AG10803 (cell line): ENCODE results near the gene CXCL12.

Experiments used
- DNase-seq: peaks from one replicate; pipeline ENCODE4 v3.0.0; 2010; ENCODE audit warnings: low read depth
- H3K4me3 ChIP-seq: 2 replicates; pipeline ENCODE4 v1.5.1; 2011; ENCODE audit warnings: mild to moderate bottlenecking, low read length, control low read depth
- TF ChIP-seq, protein P1 (sequence below): conservative IDR thresholded peaks from 2 replicates; pipeline ENCODE4 v1.5.1; 2011; ENCODE audit warnings: mild to moderate bottlenecking, low read length, control low read depth, inconsistent platforms

Gene CXCL12

DNA sequence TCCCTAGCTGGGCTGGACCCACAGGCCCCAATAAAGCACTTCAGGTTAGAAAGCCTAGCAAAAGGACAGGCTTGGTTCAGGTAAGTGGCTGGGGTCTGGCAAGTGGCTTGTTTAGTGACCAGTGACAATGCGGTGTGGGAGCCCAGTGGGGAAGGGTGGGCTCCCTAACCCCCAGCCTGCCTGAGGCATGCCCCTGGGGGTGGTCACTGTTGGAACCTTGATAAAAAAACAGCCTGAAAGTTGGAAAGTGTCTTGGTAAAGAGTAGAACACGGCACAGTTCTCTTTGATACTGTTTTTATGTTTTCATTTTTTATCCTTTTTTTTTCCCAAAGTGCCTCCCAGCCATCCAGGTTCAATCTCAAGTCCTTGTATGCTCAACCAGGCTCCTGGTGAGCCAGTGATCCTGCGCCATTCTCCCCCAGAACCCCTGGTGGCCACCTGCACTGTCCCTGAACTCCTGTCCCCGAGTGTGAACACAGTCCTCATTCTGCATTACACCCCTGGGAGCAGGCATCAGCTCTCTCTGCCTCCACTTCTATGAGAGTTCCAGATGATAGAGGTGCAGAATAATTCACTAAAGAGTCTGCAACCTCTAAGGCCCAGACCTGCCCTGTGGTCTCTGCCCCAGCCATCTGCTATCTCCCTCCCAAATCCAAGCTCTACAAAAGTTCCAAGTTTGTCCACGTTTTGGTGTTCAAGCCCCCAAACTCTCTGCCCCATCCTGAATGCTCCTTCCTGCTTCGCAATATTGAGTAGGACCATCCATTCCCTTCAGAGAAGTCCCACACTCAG is 15.0 kb upstream of the CXCL12 start:
- TF ChIP-seq, protein P1, sequence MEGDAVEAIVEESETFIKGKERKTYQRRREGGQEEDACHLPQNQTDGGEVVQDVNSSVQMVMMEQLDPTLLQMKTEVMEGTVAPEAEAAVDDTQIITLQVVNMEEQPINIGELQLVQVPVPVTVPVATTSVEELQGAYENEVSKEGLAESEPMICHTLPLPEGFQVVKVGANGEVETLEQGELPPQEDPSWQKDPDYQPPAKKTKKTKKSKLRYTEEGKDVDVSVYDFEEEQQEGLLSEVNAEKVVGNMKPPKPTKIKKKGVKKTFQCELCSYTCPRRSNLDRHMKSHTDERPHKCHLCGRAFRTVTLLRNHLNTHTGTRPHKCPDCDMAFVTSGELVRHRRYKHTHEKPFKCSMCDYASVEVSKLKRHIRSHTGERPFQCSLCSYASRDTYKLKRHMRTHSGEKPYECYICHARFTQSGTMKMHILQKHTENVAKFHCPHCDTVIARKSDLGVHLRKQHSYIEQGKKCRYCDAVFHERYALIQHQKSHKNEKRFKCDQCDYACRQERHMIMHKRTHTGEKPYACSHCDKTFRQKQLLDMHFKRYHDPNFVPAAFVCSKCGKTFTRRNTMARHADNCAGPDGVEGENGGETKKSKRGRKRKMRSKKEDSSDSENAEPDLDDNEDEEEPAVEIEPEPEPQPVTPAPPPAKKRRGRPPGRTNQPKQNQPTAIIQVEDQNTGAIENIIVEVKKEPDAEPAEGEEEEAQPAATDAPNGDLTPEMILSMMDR: no peak
- no peak overlapping the region for H3K4me3 ChIP-seq
- no peak for DNase-seq

DNA sequence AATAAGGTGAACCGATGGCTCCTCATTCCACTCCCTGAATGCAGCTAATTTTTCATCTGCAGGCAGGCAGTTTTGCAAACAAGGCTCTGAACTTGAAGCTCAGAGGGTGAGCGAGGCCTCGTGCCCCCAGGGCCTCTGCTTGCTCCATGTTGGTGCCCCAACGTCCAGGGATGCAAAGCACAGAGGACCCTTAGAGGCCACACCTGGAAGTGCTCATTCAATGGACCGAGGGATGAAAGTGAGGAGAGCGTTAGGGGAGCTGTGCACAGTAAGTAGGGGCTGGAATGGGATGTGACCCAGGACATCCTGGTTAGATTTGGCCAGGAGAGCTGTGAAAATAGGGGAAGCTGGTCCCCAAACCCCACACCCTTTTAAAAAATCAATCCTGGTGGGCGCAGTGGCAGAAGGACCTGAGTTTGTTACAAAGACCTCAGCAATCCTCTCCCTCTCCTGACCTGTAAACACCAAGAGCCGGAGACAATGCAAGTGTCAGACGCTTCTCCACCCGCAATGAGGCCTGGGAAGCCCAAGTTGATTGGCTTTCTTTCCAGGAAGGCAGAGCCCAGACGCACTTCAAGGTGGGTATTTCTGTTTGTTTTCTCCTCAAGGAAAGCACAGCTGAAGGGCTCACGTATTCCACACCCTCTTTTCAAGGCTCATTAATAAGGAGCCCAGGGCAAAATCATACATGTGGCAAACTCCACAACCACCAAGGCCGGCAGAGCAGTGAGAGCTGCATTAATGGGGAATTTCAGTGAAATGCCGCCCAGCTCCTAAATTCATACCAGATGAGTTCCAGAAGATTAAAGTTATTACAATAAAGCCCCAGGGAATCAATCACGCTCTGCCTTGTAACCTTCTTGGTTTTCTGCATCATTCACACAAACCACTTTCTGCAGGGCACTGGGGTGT is 14.1 kb upstream of the CXCL12 start:
- peak; percentile 81 for DNase-seq
- TF ChIP-seq, protein P1: no peak

DNA sequence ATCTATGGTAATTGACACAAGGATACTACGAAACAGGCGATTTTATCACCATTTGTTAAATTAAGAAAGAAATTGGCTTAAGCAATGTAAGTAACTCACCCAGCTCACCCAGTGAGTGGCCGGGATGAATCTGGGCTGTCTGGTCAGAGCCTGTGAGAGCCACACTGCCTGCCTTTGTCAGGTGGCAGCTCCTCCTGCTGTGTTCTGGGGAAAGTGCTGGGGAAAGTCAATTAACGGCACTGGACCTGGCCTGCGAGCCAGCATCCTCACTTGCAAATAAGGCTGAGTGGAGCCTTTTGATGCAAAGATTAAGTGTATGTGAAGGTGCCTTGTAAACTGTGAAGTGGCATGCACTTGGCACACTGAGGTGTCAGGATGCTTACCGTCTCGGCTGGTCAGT is 13.4 kb upstream of the CXCL12 start:
- no peak for DNase-seq
- no peak overlapping the region for H3K4me3 ChIP-seq
- TF ChIP-seq, protein P1: no peak

More for the DNA sequence above, 14.1 kb upstream of the CXCL12 start:
- no peak overlapping the region for H3K4me3 ChIP-seq

DNA sequence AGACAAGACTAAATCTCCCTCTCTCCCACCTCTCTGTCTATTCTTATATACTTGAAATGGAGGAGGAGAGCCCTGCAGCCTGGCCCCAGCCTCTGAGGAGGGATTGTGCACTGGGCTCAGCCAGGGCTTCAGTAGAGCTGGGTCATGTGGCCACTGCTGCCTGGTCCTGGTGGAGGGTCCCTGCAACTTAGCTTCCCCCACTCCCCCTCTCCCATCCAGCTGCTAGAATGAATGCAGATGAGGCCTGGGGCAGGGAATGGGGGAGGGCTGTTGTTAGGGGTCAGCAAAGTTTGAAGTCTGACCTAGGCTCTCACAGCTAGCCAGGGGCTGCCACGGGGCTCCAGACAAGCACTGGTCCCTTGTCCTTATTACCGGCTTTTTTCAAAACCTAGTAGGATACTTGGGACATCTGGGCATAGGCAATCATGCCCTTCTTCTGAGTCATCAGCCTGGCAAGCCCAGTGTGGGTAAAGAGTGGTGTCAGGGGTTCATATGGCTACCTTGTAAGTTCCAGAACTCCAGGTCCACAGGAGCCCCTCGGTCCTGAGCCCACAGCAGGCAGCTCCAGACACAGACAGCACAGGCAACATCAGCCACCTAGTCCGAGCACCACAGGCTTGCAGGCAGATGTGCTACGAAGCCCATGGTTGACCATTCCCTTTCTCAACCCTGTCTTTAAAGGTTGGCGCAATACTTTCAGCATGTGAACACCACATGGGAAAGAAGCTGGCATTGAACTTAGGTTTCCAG is 12.8 kb upstream of the CXCL12 start:
- H3K4me3 ChIP-seq: no peak overlapping the region
- DNase-seq: no peak
- TF ChIP-seq, protein P1: no peak

DNA sequence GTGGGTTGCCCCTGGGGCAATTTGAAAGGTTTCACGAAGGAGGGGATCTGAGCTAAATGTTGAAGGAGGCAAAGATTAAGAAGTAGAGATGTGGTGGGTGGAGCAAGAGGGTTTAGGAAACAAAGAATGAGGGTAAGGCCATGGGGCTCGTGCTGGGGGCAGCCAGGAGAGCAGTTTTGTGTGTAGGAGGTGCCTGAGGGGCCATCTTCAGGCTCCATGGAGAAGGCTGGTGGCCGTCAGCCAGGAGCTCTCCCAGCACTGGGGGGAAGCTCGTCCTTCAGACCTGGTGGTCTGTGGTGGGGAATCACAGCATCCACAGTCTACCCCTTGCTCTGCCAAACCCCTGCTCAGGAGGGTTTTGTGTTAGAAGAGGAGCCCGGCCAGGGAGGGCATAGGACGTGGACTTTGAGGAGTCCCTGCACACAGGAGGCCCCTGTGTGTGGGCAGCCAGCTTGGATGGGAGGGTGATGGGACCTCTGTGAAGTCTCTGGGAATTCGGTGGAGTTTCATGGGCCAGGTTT is 11.8 kb upstream of the CXCL12 start:
- no peak for DNase-seq
- no peak overlapping the region for H3K4me3 ChIP-seq
- TF ChIP-seq, protein P1: no peak

DNA sequence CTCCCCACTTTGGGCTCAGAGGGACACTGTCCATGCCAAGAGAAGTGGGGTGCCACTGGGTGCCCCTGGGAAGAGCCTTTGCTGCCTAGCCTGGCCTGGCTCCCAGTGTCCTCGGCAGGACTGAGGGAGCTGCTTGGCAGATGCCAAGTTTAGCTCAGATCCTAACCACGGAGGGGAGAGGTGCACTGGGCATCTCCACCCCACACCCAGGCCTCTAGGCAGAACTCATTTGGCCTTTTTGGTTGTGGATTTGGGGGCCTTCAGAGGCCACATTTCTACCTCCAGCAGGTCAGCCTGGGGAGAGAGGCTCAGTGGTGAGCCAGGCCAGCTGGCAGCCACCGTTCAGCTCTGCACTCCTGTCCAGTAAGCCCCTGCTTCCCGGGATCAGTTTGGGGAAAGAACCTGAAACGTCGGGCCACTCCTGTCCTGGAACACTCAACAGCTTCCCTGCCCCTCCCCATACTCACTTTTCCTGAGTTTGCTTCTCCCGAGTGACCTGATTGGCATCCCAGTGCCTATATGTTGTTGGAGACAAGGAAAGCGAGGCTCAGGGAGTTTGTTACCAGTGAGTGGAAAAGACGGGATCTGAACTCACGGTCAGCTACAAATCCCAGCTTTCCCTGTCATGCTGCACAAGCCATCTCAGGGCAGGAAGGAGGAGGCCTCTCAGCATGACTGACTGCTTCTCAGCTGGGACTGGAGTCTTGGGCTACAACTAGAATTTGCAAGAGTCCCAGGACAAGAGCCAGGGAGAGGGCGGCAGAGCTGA is 11.2 kb upstream of the CXCL12 start:
- TF ChIP-seq, protein P1: no peak

More for the DNA sequence above, 11.2 kb upstream of the CXCL12 start:
- no peak overlapping the region for H3K4me3 ChIP-seq
- no peak for DNase-seq
